ENCODE data around the gene MAP3K12. TPM values are rescaled to one million over a fixed set of nuclear protein-coding genes. Genes with fewer than 3 reads are reported as not detected.

MAP3K12 gene
- total and polyA plus RNA-seq, 5 donors: 7.7 to 9.6 (median 9.2) TPM

DNA sequence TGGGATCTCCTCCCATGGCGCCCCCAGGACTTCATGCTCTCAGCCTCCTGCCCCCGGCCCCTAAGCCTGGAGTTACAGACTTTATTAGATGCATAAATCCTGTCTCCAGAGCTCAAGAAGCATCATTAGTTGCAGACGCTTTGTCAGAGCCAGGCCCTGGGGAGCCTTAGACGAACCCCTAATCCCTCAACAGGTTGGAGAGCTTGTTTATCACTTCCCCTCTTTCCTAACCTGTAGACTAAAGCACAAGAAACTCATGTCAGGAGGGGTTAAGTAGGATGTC, 8.3 kb upstream of the MAP3K12 start:
- no peaks in the 10 kb centered on the region for H3K9me3 ChIP-seq (ENCODE audit: control insufficient read depth, low read length)
- DNase-seq (peak in 1 of 3 donors; percentile 4), ATAC-seq (no peak)
- H3K4me3 ChIP-seq (ENCODE audit: low read length): no peak overlapping the region
- intact Hi-C loops (cut with DNase I): loop anchor here (5.0 to 10.0 kb wide), 3 partner anchors 53 to 183 kb away; partner anchors contain the start of genes AAAS (in 3 of the 4) and PCBP2 (in 1 of the 4)
- no peak overlapping the region for H3K27ac ChIP-seq (ENCODE audit: low read length)
- H3K27me3 ChIP-seq (ENCODE audit: control insufficient read depth, insufficient read depth): no peaks in the 10 kb centered on the region
- WGBS: 84% methylated on average over 4 of the region's 4 CpGs
- no peaks in the 10 kb centered on the region for H3K4me1 ChIP-seq (ENCODE audit: control insufficient read depth, insufficient read depth, low read length)

DNA sequence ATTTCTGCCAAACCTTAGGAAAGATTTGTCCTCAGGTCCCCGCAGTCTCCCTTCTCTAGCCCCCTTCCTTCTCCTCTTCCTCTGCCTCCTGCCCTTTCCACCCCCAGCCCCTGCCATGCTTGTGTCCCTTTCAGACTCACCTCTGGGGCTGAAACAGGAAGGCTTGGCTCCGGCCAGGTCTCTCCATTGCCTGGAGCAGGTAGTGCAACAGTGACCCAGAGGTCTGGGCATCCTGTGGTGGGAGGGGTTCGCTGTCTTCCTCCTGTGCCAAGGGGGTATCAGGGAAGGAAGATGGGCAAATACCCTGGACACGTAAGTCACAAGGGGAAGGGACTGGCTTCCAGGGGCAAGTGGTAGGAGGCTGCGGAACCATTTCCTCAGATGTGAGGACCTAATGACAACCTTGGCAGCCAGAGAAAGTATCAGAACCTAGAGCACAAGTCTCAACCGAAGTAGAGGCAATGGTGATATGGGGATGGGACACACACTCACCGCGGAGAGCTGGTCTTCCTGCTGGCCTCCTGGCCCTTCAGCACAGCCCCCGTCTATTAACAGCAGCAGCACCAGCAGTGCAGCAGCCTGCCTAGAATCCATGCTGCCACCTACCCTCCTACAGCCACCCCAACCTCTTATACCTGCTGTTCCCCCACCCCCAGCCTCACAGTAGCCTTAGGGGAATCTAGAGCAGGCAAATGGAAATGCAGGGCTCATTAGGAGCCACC, 7.8 kb upstream of the MAP3K12 start, which contains the start of gene NPFF:
TSS of gene NPFF (minus strand) at position 604 of the 722 bp plus-strand sequence. CDS start at position 594, 10 bp downstream.
- DNase-seq (peak in 1 of 3 donors; percentile 40), ATAC-seq (no peak)
- Histone ChIP-seq H3K4me1 (ENCODE audit: control insufficient read depth, insufficient read depth, low read length) (peaks cover 2% of the 10 kb centered on the region), H3K27ac (ENCODE audit: low read length) (no peak within 1 kb of the TSS), H3K27me3 (ENCODE audit: control insufficient read depth, insufficient read depth) (no peaks in the 10 kb centered on the region), H3K4me3 (ENCODE audit: low read length) (no peak within 1 kb of the TSS), H3K9me3 (ENCODE audit: control insufficient read depth, low read length) (no peaks in the 10 kb centered on the region)
- WGBS: 84% methylated on average over 9 of the region's 9 CpGs
- intact Hi-C loops (cut with DNase I): loop anchor here (5.0 to 10.0 kb wide), 3 partner anchors 52 to 182 kb away; partner anchors contain the start of genes AAAS (in 3 of the 4) and PCBP2 (in 1 of the 4)

DNA sequence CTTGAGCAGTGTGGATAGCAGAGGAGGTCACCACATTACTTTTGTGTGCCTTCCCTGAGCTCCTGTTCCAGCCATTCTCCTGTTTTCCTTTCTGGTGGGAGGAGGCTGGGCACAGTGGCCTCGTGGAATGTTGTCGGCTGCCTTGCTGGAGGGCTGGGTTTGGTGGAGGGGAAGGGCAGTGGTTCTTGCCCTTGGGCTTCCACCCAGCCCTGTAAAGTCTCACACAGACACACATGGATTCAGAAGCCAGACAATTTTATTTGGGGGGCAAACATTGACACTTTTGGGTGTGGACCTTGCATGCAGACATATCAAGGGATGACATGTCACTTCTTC, 7.2 kb upstream of the MAP3K12 start:
- no peak for ATAC-seq

DNA sequence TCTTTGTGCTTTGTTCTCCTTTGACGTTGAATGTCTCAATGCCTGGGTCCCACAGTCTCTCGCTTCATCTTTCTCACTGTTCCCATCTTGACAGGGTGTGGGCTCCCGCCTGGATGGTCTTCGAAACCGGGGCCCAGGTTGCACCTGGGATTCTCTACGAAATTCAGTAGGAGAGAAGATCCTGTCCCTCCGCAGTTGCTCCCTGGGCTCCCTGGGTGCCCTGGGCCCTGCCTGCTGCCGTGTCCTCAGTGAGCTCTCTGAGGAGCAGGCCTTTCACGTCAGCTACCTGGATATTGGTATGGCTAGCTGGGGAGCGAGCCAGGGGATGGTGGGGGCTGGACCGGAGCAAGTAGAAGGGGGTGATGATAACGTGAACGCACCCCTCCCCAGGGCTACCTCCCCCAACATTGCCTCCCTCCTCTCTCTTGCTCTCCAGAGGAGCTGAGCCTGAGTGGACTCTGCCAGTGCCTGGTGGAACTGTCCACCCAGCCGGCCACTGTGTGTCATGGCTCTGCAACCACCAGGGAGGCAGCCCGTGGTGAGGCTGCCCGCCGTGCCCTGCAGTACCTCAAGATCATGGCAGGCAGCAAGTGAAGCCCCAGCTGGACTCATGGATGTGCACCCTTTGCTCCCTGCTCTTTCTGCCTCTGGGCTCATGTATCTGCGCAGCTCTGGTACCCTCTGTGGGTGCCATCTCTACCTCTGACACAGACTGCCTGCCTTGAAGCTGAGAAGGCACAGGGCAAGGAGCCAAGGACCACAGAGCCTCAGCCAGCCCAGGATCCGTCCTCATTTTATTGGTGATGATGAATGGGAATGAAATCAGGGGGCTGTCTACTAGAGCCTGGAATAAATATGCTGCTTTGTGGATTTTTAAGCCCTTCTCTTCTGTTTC, 6.5 kb upstream of the MAP3K12 start:
- ATAC-seq (no peak), DNase-seq (peak in 1 of 3 donors; percentile 37)
- H3K4me1 ChIP-seq (ENCODE audit: control insufficient read depth, insufficient read depth, low read length): peaks cover 7% of the 10 kb centered on the region
- intact Hi-C loops (cut with DNase I): loop anchor here (5.0 to 10.0 kb wide), 3 partner anchors 51 to 181 kb away; partner anchors contain the start of genes AAAS (in 3 of the 4) and PCBP2 (in 1 of the 4)
- H3K27me3 ChIP-seq (ENCODE audit: control insufficient read depth, insufficient read depth): no peaks in the 10 kb centered on the region
- 80% methylated on average over 19 of the region's 19 CpGs for WGBS
- no peak overlapping the region for H3K4me3 ChIP-seq (ENCODE audit: low read length)
- no peaks in the 10 kb centered on the region for H3K9me3 ChIP-seq (ENCODE audit: control insufficient read depth, low read length)
- no peak overlapping the region for H3K27ac ChIP-seq (ENCODE audit: low read length)

More for the DNA sequence above, 7.2 kb upstream of the MAP3K12 start:
- H3K27ac ChIP-seq (ENCODE audit: low read length): no peak overlapping the region
- intact Hi-C loops (cut with DNase I): loop anchor here (5.0 to 10.0 kb wide), 3 partner anchors 52 to 182 kb away; partner anchors contain the start of genes AAAS (in 3 of the 4) and PCBP2 (in 1 of the 4)
- no peak overlapping the region for H3K4me3 ChIP-seq (ENCODE audit: low read length)
- no peaks in the 10 kb centered on the region for H3K9me3 ChIP-seq (ENCODE audit: control insufficient read depth, low read length)
- DNase-seq: no peak
- H3K27me3 ChIP-seq (ENCODE audit: control insufficient read depth, insufficient read depth): no peaks in the 10 kb centered on the region
- 33% methylated on average over 2 of the region's 2 CpGs for WGBS
- peaks cover 7% of the 10 kb centered on the region for H3K4me1 ChIP-seq (ENCODE audit: control insufficient read depth, insufficient read depth, low read length)

DNA sequence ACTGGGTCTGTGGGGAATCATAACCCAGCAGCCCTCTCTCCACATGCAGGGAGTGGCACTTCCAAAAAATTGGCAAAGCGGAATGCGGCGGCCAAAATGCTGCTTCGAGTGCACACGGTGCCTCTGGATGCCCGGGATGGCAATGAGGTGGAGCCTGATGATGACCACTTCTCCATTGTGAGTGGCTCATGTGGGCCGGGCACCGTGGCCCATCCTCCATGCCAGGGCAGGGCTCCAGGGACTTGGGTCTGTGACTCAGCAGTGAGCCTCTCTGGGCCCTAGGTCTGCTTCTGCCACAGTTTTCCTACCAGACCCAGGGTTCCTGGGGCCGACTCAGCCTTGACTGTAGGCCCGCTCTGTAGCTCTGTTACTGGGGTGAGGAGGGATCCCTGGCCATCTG, 5.8 kb upstream of the MAP3K12 start:
- Histone ChIP-seq H3K4me1 (ENCODE audit: control insufficient read depth, insufficient read depth, low read length) (peaks cover 7% of the 10 kb centered on the region), H3K4me3 (ENCODE audit: low read length) (no peak overlapping the region), H3K27ac (ENCODE audit: low read length) (no peak overlapping the region), H3K9me3 (ENCODE audit: control insufficient read depth, low read length) (no peaks in the 10 kb centered on the region), H3K27me3 (ENCODE audit: control insufficient read depth, insufficient read depth) (no peaks in the 10 kb centered on the region)
- 81% methylated on average over 10 of the region's 10 CpGs for WGBS
- ATAC-seq: no peak
- intact Hi-C loops (cut with DNase I): loop anchor here (5.0 to 10.0 kb wide), 3 partner anchors 50 to 180 kb away; partner anchors contain the start of genes AAAS (in 3 of the 4) and PCBP2 (in 1 of the 4)
- peak in 2 of 3 donors; percentile 45 to 57 for DNase-seq

DNA sequence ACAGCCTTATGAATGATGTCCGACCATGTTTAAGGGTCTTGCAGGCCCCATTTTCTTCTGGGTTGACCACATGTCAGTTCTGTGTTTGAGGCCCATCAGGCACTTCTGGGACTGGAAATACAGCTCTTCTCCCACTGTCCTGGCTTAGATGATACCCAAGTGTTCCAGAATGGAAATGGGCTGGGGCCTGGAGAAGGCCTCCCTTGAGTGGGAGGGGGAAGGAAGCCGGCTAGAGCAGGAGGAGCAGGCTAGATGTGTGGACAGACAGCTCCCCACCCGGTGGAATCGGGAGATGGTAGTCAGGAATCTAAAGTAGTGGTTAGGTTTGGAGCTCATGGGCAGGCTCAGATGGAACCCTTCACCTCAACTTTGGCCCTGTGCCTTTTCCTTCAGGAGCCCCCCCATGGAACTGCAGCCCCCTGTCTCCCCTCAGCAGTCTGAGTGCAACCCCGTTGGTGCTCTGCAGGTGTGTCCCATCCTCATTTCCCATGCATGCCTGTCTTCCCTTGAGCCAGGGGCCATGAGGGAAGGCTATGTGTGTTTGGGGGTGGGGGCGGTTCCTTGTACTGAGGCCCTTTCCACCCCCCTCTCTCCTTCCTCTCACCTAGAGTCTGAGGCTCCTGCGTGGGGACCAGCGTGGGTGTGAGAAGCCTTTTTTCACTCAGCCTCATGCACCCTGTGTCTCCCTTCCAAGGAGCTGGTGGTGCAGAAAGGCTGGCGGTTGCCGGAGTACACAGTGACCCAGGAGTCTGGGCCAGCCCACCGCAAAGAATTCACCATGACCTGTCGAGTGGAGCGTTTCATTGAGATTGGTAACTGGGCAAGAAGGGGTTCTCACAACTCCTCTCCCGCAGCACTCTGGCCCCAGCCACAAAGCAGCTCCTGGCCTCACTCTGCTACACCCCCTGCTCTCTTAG, 5.0 kb upstream of the MAP3K12 start:
- no peak for ATAC-seq
- Histone ChIP-seq H3K27ac (ENCODE audit: low read length) (no peak overlapping the region), H3K4me1 (ENCODE audit: control insufficient read depth, insufficient read depth, low read length) (peaks cover 7% of the 10 kb centered on the region), H3K27me3 (ENCODE audit: control insufficient read depth, insufficient read depth) (no peaks in the 10 kb centered on the region), H3K4me3 (ENCODE audit: low read length) (no peak overlapping the region), H3K9me3 (ENCODE audit: control insufficient read depth, low read length) (no peaks in the 10 kb centered on the region)
- DNase-seq: peak in 1 of 3 donors; percentile 33
- WGBS: 78% methylated on average over 14 of the region's 14 CpGs
- intact Hi-C loops (cut with DNase I): loop anchor here (10.0 kb wide), 2 partner anchors 49 to 179 kb away; partner anchors contain the start of genes AAAS (in 3 of the 4) and PCBP2 (in 1 of the 4)

GRCh38 chr12:53502983-53503728, 3.9 kb upstream of the MAP3K12 start:
- ATAC-seq (no peak), DNase-seq (peak in 1 of 3 donors; percentile 61)
- whole genome bisulfite sequencing: 65% methylated on average over 10 of the region's 10 CpGs
- no peaks in the 10 kb centered on the region for H3K9me3 ChIP-seq (ENCODE audit: control insufficient read depth, low read length)
- no peaks in the 10 kb centered on the region for H3K27me3 ChIP-seq (ENCODE audit: control insufficient read depth, insufficient read depth)
- peaks cover 7% of the 10 kb centered on the region for H3K4me1 ChIP-seq (ENCODE audit: control insufficient read depth, insufficient read depth, low read length)
- intact Hi-C loops (cut with DNase I): loop anchor here (10.0 kb wide), 2 partner anchors 48 to 178 kb away; partner anchors contain the start of genes AAAS (in 3 of the 4) and PCBP2 (in 1 of the 4)
- no peak overlapping the region for H3K4me3 ChIP-seq (ENCODE audit: low read length)
- H3K27ac ChIP-seq (ENCODE audit: low read length): peak overlapping the region; percentile 51

GRCh38 chr12:53502331-53502730, 3.1 kb upstream of the MAP3K12 start:
- Histone ChIP-seq H3K4me1 (ENCODE audit: control insufficient read depth, insufficient read depth, low read length) (peaks cover 7% of the 10 kb centered on the region), H3K27me3 (ENCODE audit: control insufficient read depth, insufficient read depth) (no peaks in the 10 kb centered on the region), H3K9me3 (ENCODE audit: control insufficient read depth, low read length) (no peaks in the 10 kb centered on the region), H3K4me3 (ENCODE audit: low read length) (no peak overlapping the region), H3K27ac (ENCODE audit: low read length) (peak overlapping the region; percentile 96)
- intact Hi-C loops (cut with DNase I): loop anchor here (10.0 kb wide), 2 partner anchors 48 to 178 kb away; partner anchors contain the start of genes AAAS (in 3 of the 4) and PCBP2 (in 1 of the 4)
- DNase-seq: peak in 2 of 3 donors; percentile 62 to 74
- 21% methylated on average over 9 of the region's 9 CpGs for WGBS
- ATAC-seq: no peak

- WGBS: 47% methylated on average over 10 of the region's 10 CpGs
- Histone ChIP-seq H3K27me3 (ENCODE audit: control insufficient read depth, insufficient read depth) (no peaks in the 10 kb centered on the region), H3K27ac (ENCODE audit: low read length) (peak overlapping the region; percentile 96), H3K4me1 (ENCODE audit: control insufficient read depth, insufficient read depth, low read length) (peaks cover 7% of the 10 kb centered on the region), H3K9me3 (ENCODE audit: control insufficient read depth, low read length) (no peaks in the 10 kb centered on the region), H3K4me3 (ENCODE audit: low read length) (peak overlapping the region; percentile 62)
- peak in 1 of 3 donors; percentile 71 for DNase-seq
- intact Hi-C loops (cut with DNase I): loop anchor here (10.0 kb wide), 2 partner anchors 47 to 177 kb away; partner anchors contain the start of genes AAAS (in 3 of the 4) and PCBP2 (in 1 of the 4)
- ATAC-seq: no peak
Observed at GRCh38 chr12:53501615-53502181, 2.4 kb upstream of the MAP3K12 start.

All from right cardiac atrium (tissue), 5 donors.